ENCODE results near the gene SNIP1.
"Not testable (repeated sequence)": the region's sequence is repeated elsewhere in the genome, so short reads cannot be mapped to it uniquely, and the experiment has no call there.

The SNIP1 gene

GRCh38 chr1:37553927-37554808 lies at the start of gene SNIP1:
Gene SNIP1 (minus strand): TSS chr1:37554293. CDS start chr1:37554229, 64 bp downstream.
- DNase-seq (ENCODE audit: low read depth in 2 of 2) = peak; percentile 71

GRCh38 chr1:37602750-37603694 lies 48.9 kb upstream of the SNIP1 start:
- DNase-seq (ENCODE audit: low read depth in 2 of 2) = peak in 1 of 2 donors; percentile 11

GRCh38 chr1:37601441-37601840 lies 47.3 kb upstream of the SNIP1 start:
- no peak for DNase-seq (ENCODE audit: low read depth in 2 of 2)

- DNase-seq (ENCODE audit: low read depth in 2 of 2) = no peak
Measured at GRCh38 chr1:37599940-37600339, 45.8 kb upstream of the SNIP1 start.

- no peak for DNase-seq (ENCODE audit: low read depth in 2 of 2)
Measured at GRCh38 chr1:37596182-37596667, 42.1 kb upstream of the SNIP1 start.

GRCh38 chr1:37595440-37596181 lies 41.5 kb upstream of the SNIP1 start, which contains the start of gene GNL2:
Gene GNL2 (minus strand): TSS chr1:37595937. CDS start chr1:37595822, 115 bp downstream.
- DNase-seq (ENCODE audit: low read depth in 2 of 2) = peak; percentile 86 to 92

- DNase-seq (ENCODE audit: low read depth in 2 of 2) = no peak
Measured at GRCh38 chr1:37593726-37594125, 39.6 kb upstream of the SNIP1 start.

- no peak for DNase-seq (ENCODE audit: low read depth in 2 of 2)
Measured at GRCh38 chr1:37588939-37589338, 34.8 kb upstream of the SNIP1 start.

GRCh38 chr1:37584544-37584943 lies 30.5 kb upstream of the SNIP1 start:
- not testable (repeated sequence) for DNase-seq (ENCODE audit: low read depth in 2 of 2)

- DNase-seq (ENCODE audit: low read depth in 2 of 2) = no peak
Measured at GRCh38 chr1:37575692-37576091, 21.6 kb upstream of the SNIP1 start.

GRCh38 chr1:37574834-37575480 lies 20.9 kb upstream of the SNIP1 start:
- no peak for DNase-seq (ENCODE audit: low read depth in 2 of 2)

GRCh38 chr1:37570528-37571334 lies 16.6 kb upstream of the SNIP1 start:
- DNase-seq (ENCODE audit: low read depth in 2 of 2) = no peak

GRCh38 chr1:37567023-37567422 lies 12.9 kb upstream of the SNIP1 start:
- DNase-seq (ENCODE audit: low read depth in 2 of 2) = no peak

- DNase-seq (ENCODE audit: low read depth in 2 of 2) = no peak
Measured at GRCh38 chr1:37564892-37565291, 10.8 kb upstream of the SNIP1 start.

GRCh38 chr1:37562984-37563383 lies 8.9 kb upstream of the SNIP1 start:
- no peak for DNase-seq (ENCODE audit: low read depth in 2 of 2)

GRCh38 chr1:37561133-37562132 lies 7.3 kb upstream of the SNIP1 start:
- DNase-seq (ENCODE audit: low read depth in 2 of 2) = no peak

- DNase-seq (ENCODE audit: low read depth in 2 of 2) = no peak
Measured at GRCh38 chr1:37560401-37561132, 6.5 kb upstream of the SNIP1 start.

- DNase-seq (ENCODE audit: low read depth in 2 of 2) = not testable (repeated sequence)
Measured at GRCh38 chr1:37559957-37560379, 5.9 kb upstream of the SNIP1 start.

Data from stimulated activated CD4-positive, alpha-beta T cell treated with anti-CD3 and anti-CD28 coated beads, Interleukin-1b, Interleukin-23, amount 100 ng/mL, for 1 hour (primary cell).